ENCODE results near the gene DCHS2. TPM values are rescaled to one million over a fixed set of nuclear protein-coding genes. Genes with fewer than 3 reads are reported as not detected.

Gene DCHS2
- total and polyA plus RNA-seq, 2 of the 8 experiments (the other 6 are each of a cell fraction or from before 2014, with no cell fraction given), result 0.54 to 2.6 TPM

DNA sequence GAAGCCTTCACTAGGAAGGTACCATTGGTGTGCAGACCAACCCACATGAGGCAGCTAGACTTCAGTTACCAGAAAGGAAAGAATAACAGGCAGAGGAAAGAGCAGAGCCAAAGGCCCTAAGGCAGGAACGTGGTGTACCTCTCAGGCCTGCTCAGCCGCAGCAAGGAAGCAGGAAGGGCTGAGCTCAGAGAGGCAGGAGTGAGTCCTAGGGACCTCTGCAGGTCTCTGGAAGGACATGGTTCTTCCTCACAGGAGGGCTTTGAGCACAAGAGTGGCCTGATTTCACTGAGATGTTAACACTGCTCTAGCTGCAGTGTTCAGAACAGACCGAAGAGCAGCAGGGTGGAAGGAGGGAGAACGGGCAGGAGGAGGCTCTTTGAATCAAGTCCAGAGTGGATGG lies 124.6 kb downstream of the DCHS2 start:
- WGBS, 2 experiments (ENCODE audit: extremely low coverage in 1 of 2, insufficient coverage in 1 of 2, insufficient read length in 1 of 2, insufficient replicate concordance in 2 of 2, low coverage in 1 of 2, low lambda C conversion rate in 2 of 2, missing lambda C conversion rate in 1 of 2), result 82% methylated on average over 4 of the region's 4 CpGs; no CpG with 5 or more reads in 1 of the 2 experiments
- H4K91ac ChIP-seq (replicated peaks; ENCODE audit: insufficient read length, low read length), result no peak overlapping the region
- no peaks in the 10 kb centered on the region for H3K23me2 ChIP-seq (ENCODE audit: low read depth, low read length)
- H3K4me1 ChIP-seq (replicated peaks in 1 of 4; ENCODE audit: control insufficient read depth in 3 of 4, insufficient read depth in 4 of 4, low read length in 3 of 4), result no peaks in the 10 kb centered on the region; a peak in 1 of 7 replicates
- no peak overlapping the region for H2BK120ac ChIP-seq (replicated peaks; ENCODE audit: low read depth, low read length)
- no peaks in the 10 kb centered on the region for H3K9me3 ChIP-seq (ENCODE audit: insufficient read depth in 2 of 2, low read depth in 1 of 2, low read length in 1 of 2)
- no peaks in the 10 kb centered on the region for H3K79me1 ChIP-seq (ENCODE audit: low read depth, low read length)
- no peak overlapping the region for H3K18ac ChIP-seq (ENCODE audit: extremely low read depth, low read length)
- no peak overlapping the region for H3K14ac ChIP-seq (ENCODE audit: insufficient read length)
- H4K5ac ChIP-seq (ENCODE audit: insufficient read length, low read depth, low read length), result no peak overlapping the region
- H2BK15ac ChIP-seq (ENCODE audit: low read length), result no peak overlapping the region
- H3K36me3 ChIP-seq (ENCODE audit: control insufficient read depth in 2 of 4, insufficient read depth in 4 of 4, low read length in 3 of 4), result no peaks in the 10 kb centered on the region
- H4K8ac ChIP-seq (ENCODE audit: extremely low read depth, insufficient read depth, low read length), result peak overlapping the region; percentile 62; the same call in 1 of the 2 replicates
- H3K27me3 ChIP-seq (replicated peaks in 1 of 4; ENCODE audit: control insufficient read depth in 3 of 4, extremely low read depth in 1 of 4, insufficient read depth in 3 of 4, low read length in 3 of 4), result no peaks in the 10 kb centered on the region
- H3K4me2 ChIP-seq (ENCODE audit: insufficient read depth in 1 of 2, low read depth in 2 of 2, low read length in 2 of 2), result no peak overlapping the region
- FAIRE-seq (no peak), DNase-seq (ENCODE audit: low read depth in 1 of 2, low spot score in 2 of 2) (no peak)
- H2BK12ac ChIP-seq (ENCODE audit: low read depth, low read length), result no peak overlapping the region
- no peak overlapping the region for H2AK5ac ChIP-seq (ENCODE audit: low read depth, low read length)
- no peak overlapping the region for H2BK20ac ChIP-seq (ENCODE audit: low read length)
- H3K23ac ChIP-seq (ENCODE audit: insufficient read length), result no peak overlapping the region
- no peaks in the 10 kb centered on the region for H4K20me1 ChIP-seq (replicated peaks in 1 of 2; ENCODE audit: control insufficient read depth in 1 of 2, insufficient read depth in 2 of 2, low read length in 2 of 2)
- no peak overlapping the region for H3K56ac ChIP-seq (replicated peaks; ENCODE audit: insufficient read length, low read depth, low read length)
- H3K4ac ChIP-seq (replicated peaks; ENCODE audit: insufficient read length, low read depth, low read length), result no peak overlapping the region
- ChIA-PET POLR2A (ENCODE audit: partially characterized antibody) (interaction anchor here (0.7 kb wide), 1 partner anchor 580 kb away, joined by 3 read pairs; no protein-coding TSS in a partner anchor), CTCF (ENCODE audit: partially characterized antibody) (interaction anchor here (0.8 to 4.0 kb wide), 2 partner anchors 17 to 24 kb away, joined by 3 to 23 read pairs; no protein-coding TSS in a partner anchor)
- no peak overlapping the region for H3K4me3 ChIP-seq (ENCODE audit: extremely low read depth in 1 of 4, insufficient read depth in 2 of 4, low read depth in 3 of 4, low read length in 4 of 4)
- no peak overlapping the region for H3K9ac ChIP-seq (replicated peaks in 1 of 4; ENCODE audit: extremely low read depth in 1 of 4, low read depth in 3 of 4, low read length in 3 of 4)
- H2AFZ ChIP-seq (ENCODE audit: low read length), result peak overlapping the region; percentile 71; the same call in 1 of the 2 replicates
- H3K79me2 ChIP-seq (ENCODE audit: control insufficient read depth in 1 of 2, insufficient read depth in 2 of 2, low read length in 2 of 2), result no peaks in the 10 kb centered on the region
- no peak overlapping the region for H2BK5ac ChIP-seq (ENCODE audit: low read depth, low read length)
- no peak overlapping the region for H3K27ac ChIP-seq (ENCODE audit: low read depth, low read length)
- no peak for TF ChIP-seq EGR1 (IDR thresholded peaks at IDR 0.05; ENCODE audit: borderline replicate concordance, low read depth, low read length)
- no peak for TF ChIP-seq EZH2 (IDR thresholded peaks at IDR 0.05; ENCODE audit: low read depth, low read length, severe bottlenecking)
- TF ChIP-seq, protein P1, sequence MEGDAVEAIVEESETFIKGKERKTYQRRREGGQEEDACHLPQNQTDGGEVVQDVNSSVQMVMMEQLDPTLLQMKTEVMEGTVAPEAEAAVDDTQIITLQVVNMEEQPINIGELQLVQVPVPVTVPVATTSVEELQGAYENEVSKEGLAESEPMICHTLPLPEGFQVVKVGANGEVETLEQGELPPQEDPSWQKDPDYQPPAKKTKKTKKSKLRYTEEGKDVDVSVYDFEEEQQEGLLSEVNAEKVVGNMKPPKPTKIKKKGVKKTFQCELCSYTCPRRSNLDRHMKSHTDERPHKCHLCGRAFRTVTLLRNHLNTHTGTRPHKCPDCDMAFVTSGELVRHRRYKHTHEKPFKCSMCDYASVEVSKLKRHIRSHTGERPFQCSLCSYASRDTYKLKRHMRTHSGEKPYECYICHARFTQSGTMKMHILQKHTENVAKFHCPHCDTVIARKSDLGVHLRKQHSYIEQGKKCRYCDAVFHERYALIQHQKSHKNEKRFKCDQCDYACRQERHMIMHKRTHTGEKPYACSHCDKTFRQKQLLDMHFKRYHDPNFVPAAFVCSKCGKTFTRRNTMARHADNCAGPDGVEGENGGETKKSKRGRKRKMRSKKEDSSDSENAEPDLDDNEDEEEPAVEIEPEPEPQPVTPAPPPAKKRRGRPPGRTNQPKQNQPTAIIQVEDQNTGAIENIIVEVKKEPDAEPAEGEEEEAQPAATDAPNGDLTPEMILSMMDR (IDR thresholded peaks at IDR 0.05; ENCODE audit: control extremely low read depth in 1 of 3, insufficient read depth in 1 of 3, low read depth in 1 of 3, low read length in 3 of 3), result no peak
- TF ChIP-seq, protein P2, sequence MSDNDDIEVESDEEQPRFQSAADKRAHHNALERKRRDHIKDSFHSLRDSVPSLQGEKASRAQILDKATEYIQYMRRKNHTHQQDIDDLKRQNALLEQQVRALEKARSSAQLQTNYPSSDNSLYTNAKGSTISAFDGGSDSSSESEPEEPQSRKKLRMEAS (IDR thresholded peaks at IDR 0.05), result no peak
- TF ChIP-seq RXRA (IDR thresholded peaks at IDR 0.05; ENCODE audit: insufficient read depth, low read depth, low read length), result no peak
- no peak for TF ChIP-seq SP4 (IDR thresholded peaks at IDR 0.05; ENCODE audit: low read length)
- no peak for TF ChIP-seq SRF (IDR thresholded peaks at IDR 0.05; ENCODE audit: low read depth, low read length)

Data from H1 (cell line).